GM18498 (cell line): ENCODE data around the gene ZBTB48.
"Not testable (repeated sequence)": the region's sequence is repeated elsewhere in the genome, so short reads cannot be mapped to it uniquely, and the experiment has no call there.

ENCODE experiments used
- ATAC-seq: cut with Tn5 transposase; IDR thresholded peaks from one replicate; pipeline ENCODE4 v1.9.1; 2021; ENCODE audit warnings: mild to moderate bottlenecking, moderate library complexity; ENCODE audit not compliant: unreplicated experiment

ZBTB48 gene

GRCh38 chr1:6631058-6631457, 51.3 kb downstream of the ZBTB48 start:
- ATAC-seq = no peak

- ATAC-seq = no peak
These were observed 53.1 kb downstream of the ZBTB48 start for GRCh38 chr1:6632588-6633514.

GRCh38 chr1:6634371-6635052, 54.7 kb downstream of the ZBTB48 start:
- ATAC-seq = no peak

- no peak for ATAC-seq
These were observed 55.5 kb downstream of the ZBTB48 start for GRCh38 chr1:6635161-6635909.

GRCh38 chr1:6635910-6636760, 56.3 kb downstream of the ZBTB48 start:
- ATAC-seq = no peak

GRCh38 chr1:6636778-6637177, 57.0 kb downstream of the ZBTB48 start:
- ATAC-seq = not testable (repeated sequence)

GRCh38 chr1:6637770-6638169, 58.0 kb downstream of the ZBTB48 start:
- ATAC-seq = no peak

GRCh38 chr1:6638226-6638625, 58.4 kb downstream of the ZBTB48 start:
- no peak for ATAC-seq
